A172 (cell line): ENCODE results near the gene SLC39A11. TPM values are rescaled to one million over a fixed set of nuclear protein-coding genes. Genes with fewer than 3 reads are reported as not detected.

Experiments used
- DNase-seq: peaks from one replicate; pipeline ENCODE4 v3.0.0-alpha.2; 2015; ENCODE audit warnings: low spot score
- total RNA-seq: library from RNA; depleted of rRNA; stranded (reverse); fragments of >200 nt; shearing (Covaris generic); gene quantifications from 2 replicates; pipeline ENCODE4 v1.2.3, GENCODE V29; 2014

SLC39A11 gene
- total RNA-seq, 1 experiment from 2014 or later: 59.2 TPM

DNA sequence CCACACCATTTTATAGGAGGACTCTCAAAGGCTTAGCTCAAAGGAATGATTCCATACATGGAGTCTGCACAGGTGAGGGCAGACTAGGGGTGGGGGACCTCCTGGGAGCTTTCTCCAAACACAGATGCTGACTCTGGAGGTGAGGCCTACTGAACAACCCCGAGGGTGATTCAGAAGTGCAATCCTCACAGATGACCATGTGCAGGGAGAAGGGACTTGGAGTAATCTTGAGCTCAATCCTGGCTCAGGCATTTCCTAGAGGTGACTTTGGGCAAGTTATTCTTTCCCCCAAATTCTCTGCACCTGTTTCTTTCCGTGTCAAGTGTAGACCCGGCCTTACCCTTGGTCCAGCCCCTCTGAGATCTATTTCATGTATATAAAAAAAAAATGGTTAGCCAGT, 401.5 kb downstream of the SLC39A11 start:
- no peak for DNase-seq

GRCh38 chr17:72687886-72688285, 404.6 kb downstream of the SLC39A11 start:
- no peak for DNase-seq

DNA sequence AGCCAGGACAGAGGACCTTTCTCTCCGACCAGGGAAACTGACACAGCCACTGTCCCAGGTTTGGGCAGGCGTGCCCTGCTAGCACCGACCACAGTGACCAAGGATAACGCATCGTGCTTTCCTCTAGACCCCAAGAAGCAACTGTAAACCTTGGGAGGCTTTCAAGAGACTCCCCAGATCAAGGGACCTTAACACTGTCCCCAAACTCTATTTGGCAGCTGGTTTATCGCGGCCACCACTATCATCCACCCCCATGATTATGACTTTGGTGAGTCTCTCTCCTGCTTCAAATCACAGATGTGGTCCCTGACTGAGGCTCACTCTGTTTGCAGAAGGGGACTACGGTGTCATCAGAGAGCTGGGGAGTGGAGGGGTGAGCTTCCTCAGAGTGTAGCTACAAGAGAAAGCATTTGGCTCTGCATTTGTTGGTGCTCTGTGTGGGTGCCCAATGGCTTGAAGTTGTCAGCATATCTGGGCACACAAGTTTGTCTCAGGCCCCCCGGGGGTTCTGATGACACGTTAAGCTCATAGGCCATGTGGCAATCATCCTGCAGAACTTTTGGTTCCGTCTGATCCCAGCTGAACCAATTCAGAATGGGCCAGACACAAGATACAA, 408.0 kb downstream of the SLC39A11 start:
- DNase-seq: no peak

GRCh38 chr17:72683506-72684404, 408.7 kb downstream of the SLC39A11 start:
- peak; percentile 94 for DNase-seq

- peak; percentile 79 for DNase-seq
Observed at GRCh38 chr17:72682605-72683004, 409.9 kb downstream of the SLC39A11 start.

DNA sequence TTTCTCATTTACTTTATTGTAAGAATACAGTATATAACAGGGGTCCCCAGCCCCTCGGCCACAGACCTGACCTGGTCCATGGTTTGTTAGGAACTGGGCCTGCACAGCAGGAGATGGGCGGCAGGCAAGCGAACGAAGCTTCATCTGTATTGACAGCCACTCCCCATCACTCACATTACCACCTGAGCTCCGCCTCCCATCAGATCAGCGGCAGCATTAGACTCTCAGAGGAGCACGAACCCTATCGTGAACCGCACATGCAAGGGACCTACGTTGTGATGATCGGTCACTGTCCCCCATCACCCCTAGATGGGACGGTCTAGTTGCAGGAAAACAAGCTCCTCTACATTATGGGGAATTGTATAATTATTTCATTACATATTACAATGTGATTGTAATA, 410.6 kb downstream of the SLC39A11 start:
- DNase-seq: no peak

- DNase-seq: peak; percentile 59
Observed at GRCh38 chr17:72677714-72678390, 414.6 kb downstream of the SLC39A11 start.

DNA sequence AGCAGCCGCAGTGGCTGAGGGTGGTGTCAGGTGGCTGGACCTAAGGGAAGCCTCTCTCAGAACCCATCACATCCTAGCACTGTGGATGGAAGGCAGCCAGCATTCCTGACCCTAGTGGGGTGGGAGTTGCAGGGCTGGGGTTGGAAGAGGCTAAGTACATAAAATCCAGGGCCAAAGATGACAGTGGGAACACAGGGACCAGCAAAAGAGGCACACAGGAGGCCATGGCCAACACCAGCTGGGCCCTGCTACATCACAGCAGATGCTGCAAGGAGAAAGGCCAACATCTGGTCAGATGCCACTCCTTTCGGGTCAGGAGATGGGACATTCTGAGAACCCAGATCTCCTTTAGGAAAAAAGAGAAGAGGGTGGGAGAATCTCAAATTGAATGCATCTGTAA, 415.4 kb downstream of the SLC39A11 start:
- DNase-seq: no peak

DNA sequence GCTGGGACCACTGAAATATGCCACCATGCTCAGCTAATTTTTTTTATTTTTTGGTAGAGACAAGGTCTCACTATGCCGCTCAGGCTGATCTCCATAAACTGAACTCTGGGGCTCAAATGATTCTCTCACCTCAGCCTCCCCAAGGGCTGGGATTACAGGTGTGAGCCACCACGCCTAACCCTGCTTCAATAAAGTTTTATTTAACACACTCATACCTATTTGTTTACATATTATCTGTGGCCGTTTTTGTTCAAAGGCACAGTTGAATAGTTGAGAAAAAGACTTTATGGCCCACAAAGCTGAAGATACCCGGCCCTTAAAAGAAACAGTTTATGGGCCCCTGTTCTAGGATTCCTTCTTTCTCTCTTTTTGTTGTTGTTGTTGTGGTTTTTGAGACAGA, 419.8 kb downstream of the SLC39A11 start:
- DNase-seq: no peak

DNA sequence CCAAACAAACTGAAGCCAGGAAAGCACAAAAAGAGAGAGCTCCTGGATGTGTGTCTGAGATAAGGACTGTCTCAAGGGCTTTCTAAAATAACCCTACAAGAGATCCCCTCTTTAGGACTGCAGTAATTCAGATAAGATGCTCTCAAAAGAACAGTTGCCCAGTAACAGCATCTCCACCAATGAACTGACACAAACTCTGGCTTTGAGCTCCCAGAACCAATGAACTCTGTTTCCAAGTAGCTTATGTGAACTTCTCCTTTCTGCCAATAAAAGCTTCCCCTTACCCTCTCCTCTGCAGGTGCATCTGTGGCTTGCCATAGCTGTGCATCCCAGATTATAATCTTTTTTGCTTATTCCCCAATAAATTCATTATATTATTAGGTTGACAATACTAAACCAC, 421.5 kb downstream of the SLC39A11 start:
- DNase-seq: no peak

GRCh38 chr17:72667096-72668063, 425.1 kb downstream of the SLC39A11 start:
- DNase-seq: no peak

- DNase-seq: no peak
Observed at GRCh38 chr17:72665852-72666851, 426.3 kb downstream of the SLC39A11 start.

DNA sequence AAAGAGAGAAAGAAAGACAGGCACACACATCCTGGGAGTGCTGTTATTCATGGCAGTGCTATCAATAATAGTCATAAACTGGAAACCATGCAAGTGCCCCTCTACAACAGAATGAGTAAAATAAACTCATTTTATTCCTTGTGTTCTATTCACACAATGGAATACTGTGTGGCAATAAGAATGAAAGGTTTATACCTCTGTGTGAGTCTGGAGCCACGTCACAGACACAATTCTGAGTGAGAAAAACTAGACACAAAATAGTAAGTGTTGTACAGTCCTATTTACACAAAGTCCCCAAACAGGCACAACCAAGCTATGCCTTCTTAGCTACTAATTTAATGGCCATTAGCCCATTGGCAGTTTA, 429.7 kb downstream of the SLC39A11 start:
- no peak for DNase-seq

DNA sequence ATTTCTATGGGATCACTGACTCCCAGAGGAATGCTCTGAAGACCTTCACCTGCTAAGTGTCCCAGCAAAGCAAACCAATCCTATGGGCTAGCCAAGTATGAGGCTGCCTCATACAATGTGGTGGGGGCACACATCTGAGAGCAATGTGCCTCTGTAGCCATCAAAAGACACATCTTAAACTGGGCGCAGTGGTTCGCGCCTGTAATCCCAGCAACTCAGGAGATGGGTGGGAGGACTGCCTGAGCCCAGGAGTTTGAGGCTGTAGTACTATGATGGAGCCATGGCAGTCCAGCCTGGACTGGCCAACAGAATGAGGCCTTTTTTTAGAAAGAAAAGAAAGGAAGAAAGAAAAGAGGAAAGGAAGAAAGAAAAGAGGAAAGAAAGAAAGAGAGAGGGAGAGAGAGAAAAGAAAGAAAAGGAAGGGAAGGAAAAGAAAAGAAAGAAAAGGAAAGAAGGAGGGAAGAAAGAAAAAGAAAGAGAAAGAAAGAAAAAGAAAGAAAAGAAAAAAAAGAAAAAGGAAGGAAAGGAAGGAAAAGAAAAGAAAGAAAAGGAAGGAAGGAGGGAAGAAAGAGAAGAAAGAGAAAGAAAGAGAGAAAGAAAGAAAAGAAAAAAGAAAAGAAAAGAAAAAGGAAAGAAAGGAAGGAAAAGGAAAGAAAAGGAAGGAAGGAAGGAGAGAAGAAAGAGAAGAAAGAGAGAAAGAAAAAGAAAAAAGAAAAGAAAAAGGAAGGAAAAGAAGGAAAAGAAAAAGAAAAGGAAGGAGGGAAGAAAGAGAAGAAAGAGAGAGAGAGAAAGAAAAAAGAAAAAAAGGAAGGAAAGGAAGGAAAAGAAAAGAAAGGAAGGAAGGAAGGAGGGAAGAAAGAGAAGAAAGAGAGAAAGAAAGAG, 430.3 kb downstream of the SLC39A11 start:
- DNase-seq: no peak

DNA sequence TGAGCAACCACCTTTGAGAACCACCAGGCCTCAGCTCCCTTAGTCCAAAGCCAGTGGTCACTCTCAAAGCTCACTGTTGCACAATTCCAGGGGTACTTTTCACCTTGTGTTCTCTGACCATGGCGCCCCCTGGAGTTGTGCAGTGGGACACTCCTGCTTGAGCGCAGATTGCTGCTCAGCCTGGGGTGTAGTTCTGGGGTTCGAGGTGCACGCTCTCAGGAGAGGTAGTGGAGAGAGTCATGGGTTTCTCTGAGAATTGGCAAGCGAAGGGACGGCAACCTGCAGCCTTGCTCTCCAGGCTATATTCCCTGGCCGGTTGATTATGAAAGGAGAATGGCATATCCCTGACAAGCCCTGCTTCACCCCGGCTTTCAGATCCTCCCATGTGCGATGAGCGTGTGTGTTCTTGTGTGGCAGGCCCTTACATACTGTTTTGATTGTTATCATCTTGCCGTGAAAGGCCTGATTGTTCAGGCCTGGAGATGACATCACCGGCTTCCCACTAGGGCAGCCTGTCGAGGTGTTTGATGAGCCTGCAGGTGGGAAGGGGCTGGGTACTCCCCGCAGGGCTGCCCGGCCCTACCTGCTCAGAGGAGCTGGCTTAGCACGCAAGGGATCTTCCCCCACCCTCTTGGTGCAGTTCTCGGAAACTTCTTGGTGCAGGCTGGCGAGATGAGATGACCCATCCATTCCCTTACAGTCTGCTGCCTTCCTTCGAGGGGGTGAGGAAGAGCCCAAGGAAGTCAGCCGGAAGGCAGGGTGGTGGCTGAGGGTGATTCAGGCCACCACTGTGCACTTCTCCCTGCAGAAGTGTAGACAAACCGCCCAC, 431.2 kb downstream of the SLC39A11 start:
- peak; percentile 13 for DNase-seq

DNA sequence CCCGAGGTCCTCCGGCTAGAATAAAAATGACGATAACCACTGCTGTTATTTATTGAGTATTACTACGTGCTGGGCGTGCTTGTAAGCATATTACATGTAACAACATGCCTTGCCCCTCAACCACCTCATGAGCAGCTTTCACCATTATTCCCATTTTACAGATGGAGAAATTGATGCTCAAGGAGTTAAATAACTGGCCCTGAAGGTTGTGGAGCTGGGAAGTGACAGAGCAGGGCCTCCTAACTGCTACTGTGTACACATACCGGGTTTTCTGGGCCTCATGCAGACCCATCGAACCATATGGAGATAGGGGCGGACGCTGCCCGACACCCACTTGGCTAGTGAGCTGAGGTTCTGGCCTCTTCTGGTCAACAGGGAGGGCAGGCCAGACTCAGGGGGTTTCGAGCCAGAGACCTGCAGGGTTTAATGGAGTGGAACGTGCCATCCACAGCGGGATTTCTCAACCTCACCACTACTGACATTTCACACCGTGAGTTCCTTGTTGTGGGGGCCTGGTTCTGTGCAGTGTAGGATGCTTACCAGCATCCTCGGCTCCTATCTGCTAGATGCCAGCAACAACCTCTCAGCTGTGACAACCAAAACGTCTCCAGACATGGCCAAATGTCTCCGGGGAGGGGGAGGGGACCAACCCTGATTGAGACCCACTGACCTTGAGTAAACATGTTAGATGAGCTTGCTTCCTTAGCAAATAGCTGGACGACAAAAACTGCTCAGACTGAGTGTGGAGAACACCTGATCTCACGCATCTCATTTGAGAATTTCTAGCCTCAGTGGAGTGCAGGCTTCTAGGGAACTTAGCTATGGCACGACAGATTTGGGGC, 432.0 kb downstream of the SLC39A11 start:
- DNase-seq: no peak

- no peak for DNase-seq
Observed at GRCh38 chr17:72659811-72660210, 432.7 kb downstream of the SLC39A11 start.
